SK-N-SH (cell line): ENCODE data around the gene ENKD1. TPM values are rescaled to one million over a fixed set of nuclear protein-coding genes. Genes with fewer than 3 reads are reported as not detected.

Experiments used
- CTCF ChIA-PET: fragments of 300-600, 350-600 bp; formaldehyde crosslinking; extraction: SDS; loops from one replicate; lab custom pipeline; 2021; lab: Yijun Ruan, JAX
- POLR2A ChIA-PET: fragments of 350-600 bp; sonication (Branson Sonifier 250); formaldehyde crosslinking; extraction: SDS; loops from one replicate; lab custom pipeline; 2020; ENCODE audit warnings: antibody characterized with exemption, inconsistent platforms; lab: Yijun Ruan, JAX
- DNase-seq: peaks from one replicate; pipeline ENCODE4 v3.0.0; 2012
- H2AFZ ChIP-seq: fragments of 200-600 bp; sonication (generic); 2 replicates; pipeline ENCODE4 v1.8.1; 2016; ENCODE audit warnings: antibody characterized with exemption, mild to moderate bottlenecking, low read depth
- H3F3A ChIP-seq: fragments of 200-600 bp; sonication (generic); replicated peaks from 2 replicates; pipeline ENCODE3; 2016; ENCODE audit warnings: antibody characterized with exemption, mild to moderate bottlenecking; ENCODE audit not compliant: insufficient read depth
- H3K27ac ChIP-seq, 2 experiments: fragments of 200-500 bp in 1 of 2; fragments of 200-600 bp in 1 of 2; sonication (Bioruptor generic) in 1 of 2; sonication (generic), shearing (Covaris generic) in 1 of 2; 2 replicates each; pipeline versions ENCODE4 v1.5.1 to v1.6.1; 2014 to 2016; ENCODE audit warnings: low read depth in 2 of 2, inconsistent platforms in 1 of 2, low read length in 1 of 2, mild to moderate bottlenecking in 1 of 2, mixed read lengths in 1 of 2
- H3K27me3 ChIP-seq: fragments of 200-600 bp; sonication (generic), shearing (Covaris generic); 2 replicates; pipeline ENCODE4 v1.6.1; 2016; ENCODE audit warnings: mixed run types; ENCODE audit not compliant: insufficient read depth
- H3K36me3 ChIP-seq, 2 experiments: fragments of 200-500 bp in 1 of 2; fragments of 200-600 bp in 1 of 2; sonication (Bioruptor generic) in 1 of 2; sonication (generic) in 1 of 2; replicated peaks in 1 of 2; 2 replicates each; pipeline versions ENCODE3 to v1.5.1; 2014 to 2016; ENCODE audit warnings: low read length in 1 of 2, mild to moderate bottlenecking in 1 of 2; ENCODE audit not compliant: insufficient read depth in 2 of 2, control insufficient read depth in 1 of 2
- H3K4me1 ChIP-seq, 2 experiments: fragments of 200-500 bp in 1 of 2; fragments of 200-600 bp in 1 of 2; sonication (Bioruptor generic) in 1 of 2; sonication (generic), shearing (Covaris generic) in 1 of 2; 2 replicates each; pipeline versions ENCODE4 v1.5.1 to v1.6.1; 2014 to 2016; ENCODE audit warnings: low read depth in 1 of 2, low read length in 1 of 2, mixed run types in 1 of 2; ENCODE audit not compliant: insufficient read depth in 2 of 2, control insufficient read depth in 1 of 2
- H3K4me2 ChIP-seq: fragments of 200-600 bp; sonication (generic), shearing (Covaris generic); 2 replicates; pipeline ENCODE4 v1.6.1; 2017; ENCODE audit warnings: mixed run types
- H3K4me3 ChIP-seq, 2 experiments: fragments of 200-500 bp in 1 of 2; fragments of 200-600 bp in 1 of 2; sonication (Bioruptor generic) in 1 of 2; sonication (generic), shearing (Covaris generic) in 1 of 2; 2 replicates each; pipeline versions ENCODE4 v1.5.1 to v1.8.1; 2014 to 2016; ENCODE audit warnings: low read depth in 2 of 2, inconsistent platforms in 1 of 2, low read length in 1 of 2, mild to moderate bottlenecking in 1 of 2, mixed read lengths in 1 of 2, moderate library complexity in 1 of 2
- H3K79me2 ChIP-seq: fragments of 200-600 bp; sonication (generic); 2 replicates; pipeline ENCODE4 v1.8.1; 2017; ENCODE audit warnings: mild to moderate bottlenecking; ENCODE audit not compliant: insufficient read depth
- H3K9ac ChIP-seq: fragments of 200-600 bp; sonication (generic); 2 replicates; pipeline ENCODE4 v1.6.1; 2017; ENCODE audit warnings: mixed run types
- H3K9me2 ChIP-seq: fragments of 200-600 bp; sonication (generic); 2 replicates; pipeline ENCODE4 v1.6.1; 2017; ENCODE audit warnings: mixed run types
- H3K9me3 ChIP-seq: fragments of 200-600 bp; sonication (generic); 2 replicates; pipeline ENCODE4 v1.6.1; 2017; ENCODE audit warnings: mixed run types, mild to moderate bottlenecking, moderate library complexity
- H4K20me1 ChIP-seq: fragments of 200-600 bp; sonication (generic); 2 replicates; pipeline ENCODE4 v1.6.1; 2017; ENCODE audit warnings: mild to moderate bottlenecking, mixed run types; ENCODE audit not compliant: insufficient read depth
- CHD2 ChIP-seq: fragments of 150-350 bp; IDR thresholded peaks from 2 replicates; pipeline ENCODE4 v1.6.1; 2018; ENCODE audit warnings: low read length; ENCODE audit not compliant: partially characterized antibody
- ELF1 ChIP-seq: IDR thresholded peaks from 2 replicates; pipeline ENCODE4 v1.4.0; 2012
- FOXJ3 ChIP-seq: sonication (generic); formaldehyde crosslinking; IDR thresholded peaks from 2 replicates; pipeline ENCODE4 v1.5.1; 2020; ENCODE audit warnings: mild to moderate bottlenecking, missing genetic modification reagents
- GABPA ChIP-seq: IDR thresholded peaks from 2 replicates; pipeline ENCODE4 v1.4.0; 2012; ENCODE audit warnings: low read depth, mild to moderate bottlenecking
- JUND ChIP-seq: IDR thresholded peaks from 2 replicates; pipeline ENCODE4 v1.4.0; 2012
- MXI1 ChIP-seq: IDR thresholded peaks from 2 replicates; pipeline ENCODE4 v1.6.1; 2012; ENCODE audit warnings: mild to moderate bottlenecking, low read depth, low read length, improper control_type of control experiment
- NFIC ChIP-seq: IDR thresholded peaks from 2 replicates; pipeline ENCODE4 v1.4.0; 2012; ENCODE audit warnings: borderline replicate concordance
- POLR2AphosphoS5 ChIP-seq: IDR thresholded peaks from 2 replicates; pipeline ENCODE4 v1.6.1; 2012; ENCODE audit warnings: low read depth, low read length
- RAD21 ChIP-seq: IDR thresholded peaks from 2 replicates; pipeline ENCODE4 v1.6.1; 2012; ENCODE audit warnings: mild to moderate bottlenecking, low read length
- RXRA ChIP-seq: IDR thresholded peaks from 2 replicates; pipeline ENCODE4 v1.4.0; 2012; ENCODE audit warnings: low read depth, mild to moderate bottlenecking, borderline replicate concordance
- SMC3 ChIP-seq: IDR thresholded peaks from 2 replicates; pipeline ENCODE4 v1.6.1; 2012; ENCODE audit warnings: low read depth, low read length, improper control_type of control experiment
- TEAD4 ChIP-seq: IDR thresholded peaks from 2 replicates; pipeline ENCODE4 v1.4.0; 2012; ENCODE audit warnings: mild to moderate bottlenecking, borderline replicate concordance; ENCODE audit not compliant: insufficient read depth
- WGBS: methylation state at CpG from one replicate; pipeline ENCODE4 v1.1.6; 2017; ENCODE audit warnings: low lambda C conversion rate; 5-methylcytosine and 5-hydroxymethylcytosine counted together
- polyA plus RNA-seq, 3 experiments: library from polyadenylated mRNA; depleted of rRNA; stranded (reverse); fragments of >200 nt; gene quantifications; 2 replicates each; pipeline ENCODE4 v1.2.3, GENCODE V29; 2012
- TF ChIP-seq, protein P1 (sequence below): IDR thresholded peaks from 2 replicates; pipeline ENCODE4 v1.4.0; 2012; ENCODE audit warnings: low read depth, borderline replicate concordance
- TF ChIP-seq, protein P2 (sequence below): fragments of 150-350 bp; IDR thresholded peaks from 2 replicates; pipeline ENCODE4 v1.6.1; 2016; ENCODE audit warnings: mild to moderate bottlenecking, low read depth, low read length
- TF ChIP-seq, protein P3 (sequence below): IDR thresholded peaks from 2 replicates; pipeline ENCODE4; 2012

The ENKD1 gene
- polyA plus RNA-seq, 1 of the 3 experiments (the other 2 are of a cell fraction): 21.0 TPM

DNA sequence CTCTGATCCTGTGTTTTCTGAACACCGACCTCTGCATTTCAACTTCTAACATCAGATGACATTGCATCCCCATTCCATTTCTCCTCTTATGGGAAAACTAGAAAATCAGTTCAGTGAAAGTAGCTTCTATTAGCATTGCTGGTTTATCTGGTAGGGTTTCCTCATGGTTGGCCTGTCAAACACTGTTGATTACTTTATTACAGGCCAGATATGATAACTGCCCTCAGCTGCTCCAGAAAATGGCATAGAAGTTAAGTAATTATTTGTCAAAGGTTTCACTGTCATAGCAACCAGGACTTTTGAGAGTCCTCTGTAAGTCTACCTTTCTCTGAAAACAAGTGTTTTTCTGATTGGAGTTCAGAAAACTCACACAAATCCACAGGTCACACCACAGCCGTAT lies 49.5 kb upstream of the ENKD1 start:
- Histone ChIP-seq H3F3A (no peaks in the 10 kb centered on the region), H3K4me2 (no peak overlapping the region), H3K36me3 (peaks cover 2 to 6% of the 10 kb centered on the region in 2 experiments), H3K4me3 (no peak overlapping the region), H2AFZ (no peak overlapping the region), H3K9ac (no peak overlapping the region), H3K27ac (no peak overlapping the region), H3K9me2 (no peaks in the 10 kb centered on the region), H3K9me3 (no peaks in the 10 kb centered on the region), H3K79me2 (peaks cover 73% of the 10 kb centered on the region), H4K20me1 (peaks cover 17% of the 10 kb centered on the region), H3K4me1 (peaks cover 0 to 14% of the 10 kb centered on the region in 2 experiments; a peak in 2 of 4 replicates), H3K27me3 (no peaks in the 10 kb centered on the region)
- TF ChIP-seq FOXJ3 (no peak), RAD21 (no peak), CHD2 (no peak), GABPA (no peak), NFIC (no peak), MXI1 (no peak), JUND (no peak), POLR2AphosphoS5 (no peak), RXRA (no peak), TEAD4 (no peak), SMC3 (no peak), ELF1 (no peak)
- TF ChIP-seq, protein P1, sequence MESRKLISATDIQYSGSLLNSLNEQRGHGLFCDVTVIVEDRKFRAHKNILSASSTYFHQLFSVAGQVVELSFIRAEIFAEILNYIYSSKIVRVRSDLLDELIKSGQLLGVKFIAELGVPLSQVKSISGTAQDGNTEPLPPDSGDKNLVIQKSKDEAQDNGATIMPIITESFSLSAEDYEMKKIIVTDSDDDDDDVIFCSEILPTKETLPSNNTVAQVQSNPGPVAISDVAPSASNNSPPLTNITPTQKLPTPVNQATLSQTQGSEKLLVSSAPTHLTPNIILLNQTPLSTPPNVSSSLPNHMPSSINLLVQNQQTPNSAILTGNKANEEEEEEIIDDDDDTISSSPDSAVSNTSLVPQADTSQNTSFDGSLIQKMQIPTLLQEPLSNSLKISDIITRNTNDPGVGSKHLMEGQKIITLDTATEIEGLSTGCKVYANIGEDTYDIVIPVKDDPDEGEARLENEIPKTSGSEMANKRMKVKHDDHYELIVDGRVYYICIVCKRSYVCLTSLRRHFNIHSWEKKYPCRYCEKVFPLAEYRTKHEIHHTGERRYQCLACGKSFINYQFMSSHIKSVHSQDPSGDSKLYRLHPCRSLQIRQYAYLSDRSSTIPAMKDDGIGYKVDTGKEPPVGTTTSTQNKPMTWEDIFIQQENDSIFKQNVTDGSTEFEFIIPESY: no peak
- TF ChIP-seq, protein P2, sequence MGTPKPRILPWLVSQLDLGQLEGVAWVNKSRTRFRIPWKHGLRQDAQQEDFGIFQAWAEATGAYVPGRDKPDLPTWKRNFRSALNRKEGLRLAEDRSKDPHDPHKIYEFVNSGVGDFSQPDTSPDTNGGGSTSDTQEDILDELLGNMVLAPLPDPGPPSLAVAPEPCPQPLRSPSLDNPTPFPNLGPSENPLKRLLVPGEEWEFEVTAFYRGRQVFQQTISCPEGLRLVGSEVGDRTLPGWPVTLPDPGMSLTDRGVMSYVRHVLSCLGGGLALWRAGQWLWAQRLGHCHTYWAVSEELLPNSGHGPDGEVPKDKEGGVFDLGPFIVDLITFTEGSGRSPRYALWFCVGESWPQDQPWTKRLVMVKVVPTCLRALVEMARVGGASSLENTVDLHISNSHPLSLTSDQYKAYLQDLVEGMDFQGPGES: no peak
- no peak for DNase-seq
- CTCF ChIA-PET: interaction anchor here (0.9 to 2.4 kb wide), 3 partner anchors 33 to 154 kb away, joined by 3 to 9 read pairs (median 4); partner anchors contain the start of gene CTCF
- POLR2A ChIA-PET: interaction anchor here (0.5 kb wide), 1 partner anchor 136 kb away, joined by 3 read pairs; no protein-coding TSS in a partner anchor
- 97% methylated on average over 2 of the region's 2 CpGs for WGBS

DNA sequence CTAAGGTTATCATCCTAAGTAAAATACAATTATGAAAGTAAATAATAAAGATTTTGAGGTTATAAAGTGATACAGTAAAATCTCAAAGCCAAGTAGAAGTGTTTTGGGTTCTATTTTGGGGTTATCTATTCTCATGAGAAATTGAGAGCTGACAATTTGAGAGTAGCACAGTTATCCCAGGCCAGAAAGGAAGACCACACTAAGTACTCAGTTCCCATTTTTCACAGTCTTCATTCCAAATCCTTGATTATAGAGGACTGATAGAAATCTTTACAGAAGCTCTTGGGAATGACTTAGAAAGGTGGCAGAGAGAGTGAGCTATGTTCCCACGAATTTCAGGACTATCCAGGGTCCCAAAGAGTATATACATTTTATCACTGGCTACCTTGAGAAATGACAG lies 48.0 kb upstream of the ENKD1 start:
- CTCF ChIA-PET: interaction anchor here (0.8 to 1.3 kb wide), 2 partner anchors 42 to 185 kb away, joined by 3 to 4 read pairs; no protein-coding TSS in a partner anchor
- H3K9me2 ChIP-seq: no peaks in the 10 kb centered on the region
- WGBS: 100% methylated on average over 1 of the region's 1 CpG

More for the DNA sequence above, 48.0 kb upstream of the ENKD1 start:
- Histone ChIP-seq H3K4me2 (no peak overlapping the region), H3K9ac (no peak overlapping the region), H3F3A (peaks cover 1% of the 10 kb centered on the region), H4K20me1 (peaks cover 21% of the 10 kb centered on the region), H3K27ac (no peak overlapping the region), H3K9me3 (no peaks in the 10 kb centered on the region), H3K4me3 (no peak overlapping the region), H3K36me3 (peaks cover 2 to 6% of the 10 kb centered on the region in 2 experiments), H3K79me2 (peaks cover 87% of the 10 kb centered on the region), H2AFZ (no peak overlapping the region), H3K4me1 (peaks cover 0 to 8% of the 10 kb centered on the region in 2 experiments; a peak in 2 of 4 replicates), H3K27me3 (no peaks in the 10 kb centered on the region)
- DNase-seq: no peak
- POLR2A ChIA-PET: no interaction called here
- TF ChIP-seq NFIC: no peak
- TF ChIP-seq, protein P3, sequence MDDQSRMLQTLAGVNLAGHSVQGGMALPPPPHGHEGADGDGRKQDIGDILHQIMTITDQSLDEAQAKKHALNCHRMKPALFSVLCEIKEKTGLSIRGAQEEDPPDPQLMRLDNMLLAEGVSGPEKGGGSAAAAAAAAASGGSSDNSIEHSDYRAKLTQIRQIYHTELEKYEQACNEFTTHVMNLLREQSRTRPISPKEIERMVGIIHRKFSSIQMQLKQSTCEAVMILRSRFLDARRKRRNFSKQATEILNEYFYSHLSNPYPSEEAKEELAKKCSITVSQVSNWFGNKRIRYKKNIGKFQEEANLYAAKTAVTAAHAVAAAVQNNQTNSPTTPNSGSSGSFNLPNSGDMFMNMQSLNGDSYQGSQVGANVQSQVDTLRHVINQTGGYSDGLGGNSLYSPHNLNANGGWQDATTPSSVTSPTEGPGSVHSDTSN: no peak
- TF ChIP-seq CHD2: no peak
